H1 (cell line): ENCODE data around the gene DDI2. TPM values are rescaled to one million over a fixed set of nuclear protein-coding genes. Genes with fewer than 3 reads are reported as not detected.

ENCODE experiments used
- CTCF ChIA-PET: fragments of 300-600 bp; sonication (Branson Sonifier 250); formaldehyde crosslinking; loops from one replicate; lab custom pipeline; 2021; ENCODE audit not compliant: partially characterized antibody; lab: Charles Lee
- POLR2A ChIA-PET: fragments of 300-600 bp; sonication (Branson Sonifier 250); formaldehyde crosslinking; loops from one replicate; lab custom pipeline; 2021; ENCODE audit warnings: inconsistent platforms; ENCODE audit not compliant: partially characterized antibody; lab: Charles Lee
- DNase-seq, 2 experiments: peaks; one replicate each; pipeline versions ENCODE4 v3.0.0 to v3.0.0-alpha.2; 2010 to 2022; ENCODE audit warnings: low spot score in 2 of 2, low read depth in 1 of 2, mixed read lengths in 1 of 2
- FAIRE-seq: peaks from 2 replicates; lab custom pipeline; 2011; peaks lifted over from hg19 to GRCh38; lab: Jason Lieb, UNC
- H2AFZ ChIP-seq: 2 replicates; pipeline ENCODE4 v1.8.1; 2012; ENCODE audit warnings: low read length, inconsistent platforms
- H2AK5ac ChIP-seq: 2 replicates; pipeline ENCODE4 v1.6.1; 2013; ENCODE audit warnings: low read depth, low read length
- H2BK120ac ChIP-seq: replicated peaks from 2 replicates; pipeline ENCODE3; 2013; ENCODE audit warnings: low read depth, low read length, inconsistent platforms
- H2BK12ac ChIP-seq: 2 replicates; pipeline ENCODE4 v1.6.1; 2013; ENCODE audit warnings: low read depth, low read length
- H2BK15ac ChIP-seq: 2 replicates; pipeline ENCODE4 v1.6.1; 2013; ENCODE audit warnings: low read length
- H2BK20ac ChIP-seq: 2 replicates; pipeline ENCODE4 v1.6.1; 2013; ENCODE audit warnings: low read length
- H2BK5ac ChIP-seq: 2 replicates; pipeline ENCODE4 v1.6.1; 2013; ENCODE audit warnings: low read depth, low read length
- H3K14ac ChIP-seq: 2 replicates; pipeline ENCODE4 v1.6.1; 2013; ENCODE audit warnings: inconsistent platforms; ENCODE audit not compliant: insufficient read length
- H3K18ac ChIP-seq: 2 replicates; pipeline ENCODE4 v1.6.1; 2013; ENCODE audit warnings: low read length; ENCODE audit errors: extremely low read depth
- H3K23ac ChIP-seq: 2 replicates; pipeline ENCODE4 v1.6.1; 2013; ENCODE audit warnings: inconsistent platforms; ENCODE audit not compliant: insufficient read length
- H3K23me2 ChIP-seq: 2 replicates; pipeline ENCODE4 v1.6.1; 2013; ENCODE audit warnings: low read depth, low read length
- H3K27ac ChIP-seq: 2 replicates; pipeline ENCODE4 v1.6.1; 2011; ENCODE audit warnings: low read depth, low read length, inconsistent platforms
- H3K27me3 ChIP-seq, 4 experiments: replicated peaks in 1 of 4; 1 replicate in 1 of 4; 2 replicates in 3 of 4; pipeline versions ENCODE4 v1.6.1 to v1.8.1; 2011 to 2013; ENCODE audit warnings: low read length in 3 of 4, mild to moderate bottlenecking in 3 of 4, inconsistent platforms in 2 of 4, mixed read lengths in 2 of 4, moderate library complexity in 1 of 4; ENCODE audit not compliant: control insufficient read depth in 3 of 4, insufficient read depth in 3 of 4; ENCODE audit errors: extremely low read depth in 1 of 4
- H3K36me3 ChIP-seq, 4 experiments: 2 replicates each; pipeline versions ENCODE4 v1.6.1 to v1.8.1; 2011 to 2013; ENCODE audit warnings: mild to moderate bottlenecking in 4 of 4, low read length in 3 of 4, moderate library complexity in 2 of 4, control low read depth in 1 of 4, inconsistent platforms in 1 of 4; ENCODE audit not compliant: insufficient read depth in 4 of 4, control insufficient read depth in 2 of 4
- H3K4ac ChIP-seq: replicated peaks from 2 replicates; pipeline ENCODE3; 2013; ENCODE audit warnings: low read length, low read depth, mixed read lengths, inconsistent platforms; ENCODE audit not compliant: insufficient read length
- H3K4me1 ChIP-seq, 4 experiments: replicated peaks in 1 of 4; 1 replicate in 1 of 4; 2 replicates in 3 of 4; pipeline versions ENCODE4 v1.6.1 to v1.8.1; 2011 to 2013; ENCODE audit warnings: low read length in 3 of 4, inconsistent platforms in 2 of 4, mixed read lengths in 1 of 4; ENCODE audit not compliant: insufficient read depth in 4 of 4, control insufficient read depth in 3 of 4
- H3K4me2 ChIP-seq, 2 experiments: 2 replicates each; pipeline versions ENCODE4 v1.6.1 to v1.8.1; 2011 to 2013; ENCODE audit warnings: low read depth in 2 of 2, low read length in 2 of 2, control low read depth in 1 of 2, inconsistent platforms in 1 of 2, mild to moderate bottlenecking in 1 of 2; ENCODE audit not compliant: insufficient read depth in 1 of 2
- H3K4me3 ChIP-seq, 4 experiments: fragments of 200-600, 300-600 bp in 1 of 4; sonication (generic), shearing (Covaris generic), sonication (Bioruptor Twin) in 1 of 4; 2 replicates each; pipeline versions ENCODE4 v1.5.1 to v1.8.1; 2011 to 2016; ENCODE audit warnings: low read length in 4 of 4, low read depth in 3 of 4, control low read depth in 2 of 4, inconsistent platforms in 2 of 4, mild to moderate bottlenecking in 2 of 4, mixed read lengths in 1 of 4, moderate library complexity in 1 of 4; ENCODE audit not compliant: insufficient read depth in 2 of 4; ENCODE audit errors: extremely low read depth in 1 of 4
- H3K56ac ChIP-seq: replicated peaks from 2 replicates; pipeline ENCODE3; 2013; ENCODE audit warnings: low read depth, mild to moderate bottlenecking, mixed read lengths, low read length, inconsistent platforms; ENCODE audit not compliant: insufficient read length
- H3K79me1 ChIP-seq: 2 replicates; pipeline ENCODE4 v1.6.1; 2013; ENCODE audit warnings: low read depth, low read length, control low read depth
- H3K79me2 ChIP-seq, 2 experiments: 2 replicates each; pipeline versions ENCODE4 v1.6.1 to v1.8.1; 2012 to 2013; ENCODE audit warnings: low read length in 2 of 2, mild to moderate bottlenecking in 2 of 2, inconsistent platforms in 1 of 2; ENCODE audit not compliant: insufficient read depth in 2 of 2, control insufficient read depth in 1 of 2
- H3K9ac ChIP-seq, 4 experiments: replicated peaks in 1 of 4; 1 replicate in 1 of 4; 2 replicates in 3 of 4; pipeline versions ENCODE4 v1.6.1 to v1.8.1; 2011 to 2013; ENCODE audit warnings: low read depth in 3 of 4, low read length in 3 of 4, control low read depth in 2 of 4, mild to moderate bottlenecking in 2 of 4, moderate library complexity in 2 of 4, inconsistent platforms in 1 of 4; ENCODE audit errors: extremely low read depth in 1 of 4
- H3K9me3 ChIP-seq, 2 experiments: 2 replicates each; pipeline versions ENCODE4 v1.6.1 to v1.8.1; 2012 to 2013; ENCODE audit warnings: mild to moderate bottlenecking in 2 of 2, moderate library complexity in 2 of 2, control low read depth in 1 of 2, inconsistent platforms in 1 of 2, low read depth in 1 of 2, low read length in 1 of 2, mixed read lengths in 1 of 2; ENCODE audit not compliant: insufficient read depth in 2 of 2
- H4K20me1 ChIP-seq, 2 experiments: replicated peaks in 1 of 2; 2 replicates each; pipeline versions ENCODE3 to v1.8.1; 2011 to 2013; ENCODE audit warnings: inconsistent platforms in 2 of 2, low read length in 2 of 2, mild to moderate bottlenecking in 1 of 2; ENCODE audit not compliant: insufficient read depth in 2 of 2, control insufficient read depth in 1 of 2
- H4K5ac ChIP-seq: 2 replicates; pipeline ENCODE4 v1.6.1; 2013; ENCODE audit warnings: low read length, low read depth, mixed read lengths, inconsistent platforms; ENCODE audit not compliant: insufficient read length
- H4K8ac ChIP-seq: 2 replicates; pipeline ENCODE4 v1.8.0; 2013; ENCODE audit warnings: mild to moderate bottlenecking, moderate library complexity, low read length, inconsistent platforms; ENCODE audit not compliant: insufficient read depth; ENCODE audit errors: extremely low read depth
- H4K91ac ChIP-seq: replicated peaks from 2 replicates; pipeline ENCODE3; 2013; ENCODE audit warnings: low read length, mixed read lengths, inconsistent platforms; ENCODE audit not compliant: insufficient read length
- ASH2L ChIP-seq: fragments of 200-600, 300-600 bp; sonication (generic); IDR thresholded peaks from one replicate; pipeline ENCODE4 v1.7.1; 2017; ENCODE audit warnings: low read length
- ATF3 ChIP-seq: IDR thresholded peaks from 2 replicates; pipeline ENCODE4 v1.6.1; 2011; ENCODE audit warnings: low read depth, mild to moderate bottlenecking, low read length; ENCODE audit not compliant: insufficient read depth
- CHD2 ChIP-seq: IDR thresholded peaks from 2 replicates; pipeline ENCODE4 v1.6.1; 2012; ENCODE audit warnings: low read length, improper control_type of control experiment
- EZH2 ChIP-seq: fragments of 200-600 bp; sonication (generic); IDR thresholded peaks from 2 replicates; pipeline ENCODE4 v1.7.1; 2012; ENCODE audit warnings: low read depth, mild to moderate bottlenecking, moderate library complexity, low read length, inconsistent platforms; ENCODE audit not compliant: severe bottlenecking
- FOSL1 ChIP-seq: IDR thresholded peaks from 2 replicates; pipeline ENCODE4 v1.6.1; 2011; ENCODE audit warnings: mild to moderate bottlenecking, low read depth, low read length, moderate library complexity; ENCODE audit not compliant: insufficient read depth
- GTF2F1 ChIP-seq: IDR thresholded peaks from 2 replicates; pipeline ENCODE4 v1.6.1; 2012; ENCODE audit warnings: low read depth, low read length, improper control_type of control experiment, borderline replicate concordance
- HDAC2 ChIP-seq, 2 experiments: fragments of 300-600 bp in 1 of 2; sonication (generic) in 1 of 2; IDR thresholded peaks; 2 replicates each; pipeline ENCODE4 v1.6.1; 2011 to 2012; ENCODE audit warnings: low read depth in 2 of 2, low read length in 2 of 2, mild to moderate bottlenecking in 2 of 2, moderate library complexity in 2 of 2, borderline replicate concordance in 1 of 2, inconsistent platforms in 1 of 2
- JUND ChIP-seq: IDR thresholded peaks from 2 replicates; pipeline ENCODE4 v1.6.1; 2011; ENCODE audit warnings: mild to moderate bottlenecking, improper control_type of control experiment, low read length
- KDM5A ChIP-seq: fragments of 200-600 bp; IDR thresholded peaks from 2 replicates; pipeline ENCODE4 v1.7.1; 2012; ENCODE audit warnings: mild to moderate bottlenecking, low read length, inconsistent platforms, mixed read lengths
- NRF1 ChIP-seq: IDR thresholded peaks from 2 replicates; pipeline ENCODE4 v1.6.1; 2011; ENCODE audit warnings: mild to moderate bottlenecking, low read depth, low read length, improper control_type of control experiment
- POLR2A ChIP-seq, 2 experiments: IDR thresholded peaks; 1 replicate in 1 of 2; 2 replicates in 1 of 2; pipeline ENCODE4 v1.6.1; 2011; ENCODE audit warnings: low read depth in 2 of 2, low read length in 2 of 2, mild to moderate bottlenecking in 2 of 2; ENCODE audit errors: control extremely low read depth in 1 of 2
- POU5F1 ChIP-seq: IDR thresholded peaks from 2 replicates; pipeline ENCODE4 v1.6.1; 2011; ENCODE audit warnings: low read depth, mild to moderate bottlenecking, low read length, moderate library complexity
- SAP30 ChIP-seq: fragments of 300-600 bp; sonication (generic); IDR thresholded peaks from 2 replicates; pipeline ENCODE4 v1.7.1; 2012; ENCODE audit warnings: low read length, moderate library complexity, mild to moderate bottlenecking, inconsistent platforms; ENCODE audit not compliant: insufficient read depth, insufficient replicate concordance
- TBP ChIP-seq: IDR thresholded peaks from 2 replicates; pipeline ENCODE4 v1.6.1; 2011; ENCODE audit warnings: low read depth, low read length, improper control_type of control experiment
- YY1 ChIP-seq: IDR thresholded peaks from 2 replicates; pipeline ENCODE4 v1.6.1; 2011; ENCODE audit warnings: low read depth, mild to moderate bottlenecking, low read length
- WGBS, 2 experiments: shearing (Covaris generic) in 1 of 2; methylation state at CpG; one replicate each; pipeline versions ENCODE4 v1.1.6 to v1.1.7; 2013 to 2015; ENCODE audit warnings: low lambda C conversion rate in 2 of 2, mixed read lengths in 2 of 2, inconsistent platforms in 1 of 2, low coverage in 1 of 2, missing lambda C conversion rate in 1 of 2; ENCODE audit not compliant: insufficient replicate concordance in 2 of 2, insufficient coverage in 1 of 2, insufficient read length in 1 of 2; ENCODE audit errors: extremely low coverage in 1 of 2, missing lambda C conversion rate in 1 of 2; 5-methylcytosine and 5-hydroxymethylcytosine counted together
- polyA plus RNA-seq, 7 experiments: library from polyadenylated mRNA; depleted of rRNA in 3 of 7; stranded (reverse) in 5 of 7; unstranded in 2 of 7; fragments of >200 nt in 5 of 7; fragments of 200-250 nt in 2 of 7; gene quantifications; 1 replicate in 5 of 7; 2 replicates in 1 of 7; 4 replicates in 1 of 7; pipeline versions ENCODE4 v1.2.1 to v1.2.3, GENCODE V29; 2011 to 2013; ENCODE audit warnings: missing spikeins in 2 of 7, mixed read lengths in 2 of 7
- total RNA-seq: library from RNA; stranded (reverse); fragmentation: NEBNext Ultra II Directional; extraction: Animal tissue kit (Norgen Biotek cat#: 25700); gene quantifications from 2 replicates; pipeline ENCODE4 v1.2.1, GENCODE V29; 2021

DDI2 gene
- total and polyA plus RNA-seq, 2 of the 8 experiments (the other 6 are each of a cell fraction or from before 2014, with no cell fraction given) = 7.7 to 38.3 TPM

- DNase-seq (no peak), FAIRE-seq (no peak)
- Histone ChIP-seq H4K20me1 (peaks cover 0 to 4% of the 10 kb centered on the region in 2 experiments), H3K27ac (no peak overlapping the region), H3K14ac (no peak overlapping the region), H2BK120ac (no peak overlapping the region), H3K27me3 (no peaks in the 10 kb centered on the region), H3K9me3 (no peaks in the 10 kb centered on the region), H2AFZ (no peak overlapping the region), H3K4me2 (no peak overlapping the region), H3K4me3 (no peak overlapping the region), H3K23me2 (no peaks in the 10 kb centered on the region), H3K9ac (no peak overlapping the region), H3K56ac (no peak overlapping the region), H2BK12ac (no peak overlapping the region), H3K79me1 (no peaks in the 10 kb centered on the region; the same call in 1 of the 2 replicates), H3K36me3 (no peaks in the 10 kb centered on the region), H2BK5ac (no peak overlapping the region), H3K79me2 (peaks cover 0 to 20% of the 10 kb centered on the region in 2 experiments; a peak in 1 of 4 replicates), H3K4me1 (no peaks in the 10 kb centered on the region), H3K23ac (no peak overlapping the region), H3K18ac (no peak overlapping the region), H4K5ac (no peak overlapping the region), H3K4ac (no peak overlapping the region), H4K91ac (no peak overlapping the region), H2AK5ac (no peak overlapping the region), H4K8ac (no peak overlapping the region), H2BK20ac (no peak overlapping the region), H2BK15ac (no peak overlapping the region)
- CTCF ChIA-PET = interaction anchor here (0.6 to 0.7 kb wide), 2 partner anchors 64 to 261 kb away, joined by 3 read pairs; no protein-coding TSS in a partner anchor
- 94% methylated on average over 5 of the region's 5 CpGs; no CpG with 5 or more reads in 1 of the 2 experiments for WGBS, 2 experiments
- POLR2A ChIA-PET = no interaction called here
- TF ChIP-seq POU5F1 (no peak), CHD2 (no peak), ATF3 (no peak), POLR2A (IDR thresholded peaks at IDR 0.05; ENCODE audit: control extremely low read depth in 1 of 2, low read depth in 2 of 2, low read length in 2 of 2) (no peak), FOSL1 (no peak), SAP30 (no peak), GTF2F1 (no peak), YY1 (no peak), NRF1 (no peak), HDAC2 (IDR thresholded peaks at IDR 0.05; ENCODE audit: borderline replicate concordance in 1 of 2, low read depth in 2 of 2, low read length in 2 of 2) (no peak), KDM5A (no peak), TBP (no peak), JUND (no peak), EZH2 (no peak), ASH2L (no peak)
These were observed 76.1 kb downstream of the DDI2 start for GRCh38 chr1:15693371-15693770.
